ENCODE results near the gene TENM4.

The TENM4 gene

GRCh38 chr11:79375818-79376550, 64.8 kb downstream of the TENM4 start:
- TF ChIP-seq CTCF (IDR thresholded peaks at IDR 0.05; ENCODE audit: low read depth, low read length, poor library complexity, severe bottlenecking) (no peak), EZH2phosphoT487 (IDR thresholded peaks at IDR 0.05; ENCODE audit: borderline replicate concordance, low read length) (no peak)

GRCh38 chr11:79374727-79375126, 66.1 kb downstream of the TENM4 start:
- Histone ChIP-seq H3K27me3 (ENCODE audit: control insufficient read depth, low read length) (no peaks in the 10 kb centered on the region), H3K9me2 (replicated peaks; ENCODE audit: control insufficient read depth, low read length) (no peaks in the 10 kb centered on the region), H3K9me3 (ENCODE audit: control insufficient read depth, insufficient read depth, low read length) (no peaks in the 10 kb centered on the region), H3K27ac (ENCODE audit: low read depth, low read length) (no peak overlapping the region), H3K79me2 (ENCODE audit: control insufficient read depth, low read length) (no peaks in the 10 kb centered on the region), H3F3A (ENCODE audit: control insufficient read depth, insufficient read depth) (no peaks in the 10 kb centered on the region), H3K4me2 (ENCODE audit: low read length) (no peak overlapping the region), H4K20me1 (ENCODE audit: control insufficient read depth, insufficient read depth, low read depth, low read length) (no peaks in the 10 kb centered on the region), H3K36me3 (ENCODE audit: control insufficient read depth, low read length) (no peaks in the 10 kb centered on the region), H3K4me3 (ENCODE audit: low read length) (no peak overlapping the region), H3K4me1 (ENCODE audit: control insufficient read depth, low read length) (no peaks in the 10 kb centered on the region)
- TF ChIP-seq CTCF (IDR thresholded peaks at IDR 0.05; ENCODE audit: low read depth, low read length, poor library complexity, severe bottlenecking) (no peak), EZH2phosphoT487 (IDR thresholded peaks at IDR 0.05; ENCODE audit: borderline replicate concordance, low read length) (no peak)

More at GRCh38 chr11:79375818-79376550, 64.8 kb downstream of the TENM4 start:
- no peaks in the 10 kb centered on the region for H3K4me1 ChIP-seq (ENCODE audit: control insufficient read depth, low read length)
- no peak overlapping the region for H3K4me2 ChIP-seq (ENCODE audit: low read length)
- no peak overlapping the region for H3K27ac ChIP-seq (ENCODE audit: low read depth, low read length)
- H3K79me2 ChIP-seq (ENCODE audit: control insufficient read depth, low read length): no peaks in the 10 kb centered on the region
- no peaks in the 10 kb centered on the region for H3K9me3 ChIP-seq (ENCODE audit: control insufficient read depth, insufficient read depth, low read length)
- no peaks in the 10 kb centered on the region for H3F3A ChIP-seq (ENCODE audit: control insufficient read depth, insufficient read depth)
- H3K9me2 ChIP-seq (replicated peaks; ENCODE audit: control insufficient read depth, low read length): no peaks in the 10 kb centered on the region
- no peaks in the 10 kb centered on the region for H3K36me3 ChIP-seq (ENCODE audit: control insufficient read depth, low read length)
- no peak overlapping the region for H3K4me3 ChIP-seq (ENCODE audit: low read length)
- H4K20me1 ChIP-seq (ENCODE audit: control insufficient read depth, insufficient read depth, low read depth, low read length): no peaks in the 10 kb centered on the region
- no peaks in the 10 kb centered on the region for H3K27me3 ChIP-seq (ENCODE audit: control insufficient read depth, low read length)

GRCh38 chr11:79371724-79372123, 69.1 kb downstream of the TENM4 start:
- no peak for TF ChIP-seq EZH2phosphoT487 (IDR thresholded peaks at IDR 0.05; ENCODE audit: borderline replicate concordance, low read length)
- no peak for TF ChIP-seq CTCF (IDR thresholded peaks at IDR 0.05; ENCODE audit: low read depth, low read length, poor library complexity, severe bottlenecking)
- H4K20me1 ChIP-seq (ENCODE audit: control insufficient read depth, insufficient read depth, low read depth, low read length): no peaks in the 10 kb centered on the region
- H3K9me2 ChIP-seq (replicated peaks; ENCODE audit: control insufficient read depth, low read length): no peaks in the 10 kb centered on the region
- H3K27ac ChIP-seq (ENCODE audit: low read depth, low read length): no peak overlapping the region
- no peak overlapping the region for H3K4me2 ChIP-seq (ENCODE audit: low read length)
- no peaks in the 10 kb centered on the region for H3K27me3 ChIP-seq (ENCODE audit: control insufficient read depth, low read length)
- H3K36me3 ChIP-seq (ENCODE audit: control insufficient read depth, low read length): no peaks in the 10 kb centered on the region
- no peak overlapping the region for H3K4me3 ChIP-seq (ENCODE audit: low read length)
- no peaks in the 10 kb centered on the region for H3K79me2 ChIP-seq (ENCODE audit: control insufficient read depth, low read length)
- H3K4me1 ChIP-seq (ENCODE audit: control insufficient read depth, low read length): no peaks in the 10 kb centered on the region
- no peaks in the 10 kb centered on the region for H3F3A ChIP-seq (ENCODE audit: control insufficient read depth, insufficient read depth)
- no peaks in the 10 kb centered on the region for H3K9me3 ChIP-seq (ENCODE audit: control insufficient read depth, insufficient read depth, low read length)

All from DOHH2 (cell line).